Activated CD4-positive, alpha-beta T cell treated with anti-CD3 and anti-CD28 coated beads, Interleukin-2, amount 50 U/mL, for 48 hours (primary cell): ENCODE results near the gene CAMK2G.

ENCODE experiments used
- DNase-seq, 2 experiments: peaks; one replicate each; pipeline ENCODE4 v3.0.0-alpha.2; 2020

Gene CAMK2G

DNA sequence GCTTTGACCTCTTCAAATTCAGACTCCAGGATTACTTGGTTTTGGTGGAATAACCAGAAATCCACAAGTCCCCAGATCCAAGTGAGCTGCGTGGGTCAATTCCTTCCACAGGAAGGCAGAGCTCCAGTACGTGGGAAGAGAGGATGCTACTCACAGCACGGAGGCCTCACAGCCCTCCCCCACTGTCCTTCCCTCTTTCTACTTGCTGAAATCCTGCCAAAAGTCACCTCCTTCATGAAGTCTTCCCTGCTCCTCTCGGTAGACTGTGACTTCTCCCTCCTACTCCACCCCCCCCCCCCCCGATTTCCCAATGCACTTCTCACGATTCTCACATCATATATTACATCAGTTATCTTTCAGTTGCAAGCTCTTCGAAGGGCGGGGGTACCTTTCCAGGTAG, 12.3 kb downstream of the CAMK2G start:
- DNase-seq, result no peak

DNA sequence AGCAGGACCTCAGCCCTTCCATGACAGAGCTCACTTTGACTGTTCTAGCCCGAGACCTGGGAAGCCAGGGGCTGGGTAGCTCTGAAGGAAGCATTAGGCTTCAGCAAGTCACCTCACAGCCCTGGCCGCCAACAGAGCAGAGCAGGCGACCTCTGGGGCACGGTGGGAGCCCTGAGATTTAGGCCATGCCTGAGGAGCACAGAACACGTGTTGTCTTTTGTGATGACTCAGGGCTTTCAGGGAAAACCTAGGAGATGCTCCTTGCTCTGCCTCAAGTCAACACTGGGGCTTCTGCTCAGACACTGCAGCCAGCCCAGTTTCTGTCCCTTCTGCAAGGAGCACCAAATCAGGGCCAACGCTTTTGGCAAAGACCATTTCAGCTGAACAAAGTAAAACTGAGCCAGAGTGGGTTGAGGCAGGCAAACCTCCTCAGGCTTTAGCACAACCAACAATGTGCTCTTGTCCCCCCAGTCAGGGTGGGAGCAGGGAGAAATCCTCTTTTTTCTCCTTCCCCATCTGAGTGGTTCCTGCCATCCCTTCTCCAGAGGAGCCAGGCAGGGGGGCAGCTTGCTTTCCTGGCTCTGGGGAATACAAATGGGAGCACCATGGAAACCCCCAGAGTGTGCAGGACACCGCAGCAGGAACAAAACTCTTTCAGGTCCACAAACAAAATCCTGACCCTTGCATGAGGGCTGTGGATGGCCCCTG, 14.4 kb downstream of the CAMK2G start:
- DNase-seq, result no peak

DNA sequence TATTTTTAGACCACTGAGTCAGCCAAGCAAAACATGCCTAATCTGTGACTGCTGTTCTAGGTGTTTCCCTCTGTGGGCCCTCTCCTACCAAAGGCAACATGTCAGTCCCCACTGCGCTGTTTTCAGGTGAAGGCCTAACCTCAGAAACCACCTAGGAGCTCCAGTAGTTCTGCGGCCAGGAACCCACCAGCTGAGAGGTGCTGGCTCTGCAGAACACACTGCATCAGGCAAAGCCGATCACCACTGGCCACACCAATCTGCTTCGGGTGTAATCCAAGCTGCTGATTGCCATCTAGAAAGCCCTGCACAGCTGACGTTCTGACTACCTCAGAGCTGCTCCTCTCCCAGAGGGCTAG, 14.9 kb downstream of the CAMK2G start:
- DNase-seq, result peak; percentile 39 to 49

DNA sequence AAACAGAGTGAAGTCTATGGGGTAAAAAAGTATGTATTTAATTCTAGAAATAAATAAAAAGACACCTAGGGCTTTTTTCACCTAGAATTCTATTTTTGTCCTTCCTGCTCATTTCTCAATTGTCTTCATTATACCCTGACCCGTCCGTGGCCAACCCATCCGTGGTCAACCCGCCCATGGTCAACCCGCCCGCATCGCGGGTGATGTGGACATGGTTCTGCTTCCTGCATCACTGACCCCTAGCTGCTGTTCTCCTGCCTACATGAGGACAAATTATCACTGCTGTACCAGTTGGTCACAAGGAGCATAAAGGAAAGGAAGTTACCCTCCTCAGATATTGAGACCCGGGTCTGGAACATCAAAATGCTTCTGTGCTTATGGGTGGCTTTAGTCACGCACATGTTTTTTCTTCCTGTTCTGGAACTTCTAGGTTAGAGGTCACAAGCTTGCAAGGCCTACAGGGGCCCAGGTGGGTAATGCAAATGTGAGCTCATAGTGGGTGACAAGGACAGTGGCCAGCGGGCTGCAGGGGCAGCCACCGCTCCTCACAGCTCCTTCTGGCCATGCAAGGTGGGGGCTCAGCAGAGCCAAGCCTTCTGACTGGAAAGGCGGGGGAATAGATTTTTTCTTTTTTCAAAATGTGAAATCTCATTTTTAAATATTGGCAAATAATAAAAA, 15.5 kb downstream of the CAMK2G start:
- no peak for DNase-seq

DNA sequence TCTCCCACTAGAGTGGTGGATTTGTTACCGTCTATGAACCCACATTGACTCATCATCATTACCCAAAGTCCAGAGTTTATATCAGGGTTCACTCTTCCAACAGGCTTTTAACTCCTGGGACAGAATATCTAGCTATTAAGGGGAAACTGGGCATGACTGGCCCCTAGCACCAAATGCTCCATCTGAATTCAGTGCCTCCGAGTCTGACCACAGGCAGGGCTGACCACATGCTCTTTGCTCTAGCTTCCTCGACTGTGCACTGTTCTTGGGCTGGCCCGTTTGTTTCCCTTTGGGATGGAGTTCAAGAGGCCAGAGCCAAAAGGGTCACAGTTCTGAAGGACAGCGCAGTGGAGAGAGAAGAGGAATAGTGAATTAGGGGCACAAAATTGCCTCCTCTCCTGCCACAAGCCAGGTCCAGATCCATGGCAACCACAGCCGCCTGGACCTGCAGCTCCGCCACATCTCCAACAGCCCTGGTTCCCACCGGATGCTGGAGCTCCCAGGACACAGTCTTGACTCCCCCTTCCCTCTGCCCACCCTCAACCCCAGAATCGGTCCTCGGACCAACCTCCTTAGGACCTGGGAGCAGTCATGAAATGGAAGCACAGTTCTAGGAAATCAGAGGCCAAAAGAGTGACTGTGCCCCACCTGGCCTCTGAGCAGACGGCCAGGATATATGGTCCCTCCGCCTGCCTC, 16.2 kb downstream of the CAMK2G start:
- DNase-seq, result no peak

DNA sequence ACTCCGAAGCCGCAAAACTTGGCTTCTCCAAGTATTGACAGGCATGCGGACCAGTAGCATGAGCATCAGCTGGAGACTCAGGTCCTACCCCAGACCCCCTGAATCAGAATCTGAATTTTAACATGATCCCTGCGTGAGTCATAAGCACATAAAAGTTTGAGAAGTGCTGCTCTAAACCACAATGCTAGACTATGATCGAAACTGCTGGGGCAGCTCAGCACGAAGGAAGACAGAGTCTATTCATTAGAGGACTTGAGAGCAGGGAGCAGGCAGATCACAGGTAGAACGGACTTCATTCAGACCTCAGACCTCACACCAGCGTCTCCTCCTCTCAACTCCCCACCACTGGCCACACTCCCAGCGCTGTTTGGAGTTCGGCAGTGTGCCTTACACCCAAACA, 16.9 kb downstream of the CAMK2G start:
- DNase-seq, result peak; percentile 33 to 56

DNA sequence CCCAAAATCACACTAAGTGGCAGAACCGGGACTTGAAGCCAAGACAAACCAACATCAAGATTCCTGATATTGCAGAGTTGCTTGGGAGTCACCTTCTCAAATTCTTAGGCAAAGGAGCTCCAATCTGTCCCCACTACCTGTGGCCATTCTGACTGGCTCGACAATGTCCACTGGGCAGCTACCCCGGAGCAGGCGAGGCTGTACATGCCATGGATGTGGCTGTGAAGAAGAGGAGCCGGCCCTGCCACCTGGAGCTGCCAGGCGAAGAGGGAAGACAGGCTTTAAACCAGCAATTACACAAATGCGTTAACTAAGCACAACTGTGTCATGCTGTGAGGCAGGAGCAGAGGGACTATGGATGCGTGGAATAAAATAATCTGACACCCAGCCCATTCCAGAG, 18.1 kb downstream of the CAMK2G start:
- no peak for DNase-seq

DNA sequence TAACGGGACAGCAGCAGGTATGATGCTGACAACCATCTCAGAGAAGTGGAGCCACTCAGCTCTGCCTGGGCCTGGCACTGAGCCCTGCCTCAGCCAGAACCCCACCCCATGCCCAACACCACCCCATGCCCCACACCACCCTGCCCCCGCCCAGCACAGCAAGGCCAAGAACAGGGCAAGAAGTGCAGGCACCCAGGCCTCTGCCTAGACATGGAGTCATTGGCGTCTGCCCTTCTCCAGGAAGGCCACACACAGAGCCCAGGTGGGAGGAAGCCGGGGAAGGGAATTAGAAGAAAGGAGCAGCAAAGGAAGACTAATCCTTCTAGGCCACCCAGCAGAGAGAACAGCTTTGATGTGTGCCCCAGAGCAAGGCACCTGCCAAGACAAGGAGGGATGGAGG, 18.9 kb downstream of the CAMK2G start:
- no peak for DNase-seq

DNA sequence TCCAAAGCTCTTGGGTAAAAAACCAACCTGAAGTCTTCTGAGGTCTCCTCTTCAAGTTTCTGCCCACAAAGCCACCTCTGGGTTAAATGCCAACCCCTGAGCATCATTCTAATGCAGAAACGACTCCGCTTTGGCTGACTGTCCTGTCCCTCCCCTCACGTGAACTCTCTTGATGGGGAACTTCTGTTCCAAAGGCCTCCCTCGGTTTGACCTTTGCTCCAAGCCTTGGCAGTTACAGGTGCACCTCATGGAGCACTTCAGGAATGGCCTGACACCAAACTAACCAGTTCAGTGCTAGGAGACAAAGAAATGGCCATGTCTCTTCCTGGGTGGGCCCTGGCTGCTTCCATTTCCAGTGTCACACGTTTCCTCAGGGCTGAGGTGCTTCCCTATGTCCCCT, 20.0 kb downstream of the CAMK2G start:
- no peak for DNase-seq

DNA sequence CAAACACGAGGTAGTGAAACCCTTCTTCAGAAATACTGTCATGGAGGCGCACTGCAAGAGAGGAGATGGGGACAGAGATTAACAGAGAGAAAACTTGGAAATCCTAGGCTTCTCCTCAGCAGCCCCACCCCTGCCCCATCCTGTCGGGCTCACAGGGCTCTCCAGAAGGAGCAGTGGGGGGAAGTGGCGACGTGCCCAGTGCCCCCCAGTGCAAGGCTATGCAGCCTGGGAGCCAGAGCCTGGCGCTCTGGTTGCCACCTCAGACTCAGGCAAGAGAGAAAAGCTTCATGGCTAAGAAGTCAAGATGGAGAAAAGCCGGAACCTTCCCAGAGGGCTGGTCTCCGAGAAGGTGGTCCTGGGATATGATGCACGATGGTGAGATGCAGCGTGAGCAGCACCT, 21.2 kb downstream of the CAMK2G start:
- no peak for DNase-seq

DNA sequence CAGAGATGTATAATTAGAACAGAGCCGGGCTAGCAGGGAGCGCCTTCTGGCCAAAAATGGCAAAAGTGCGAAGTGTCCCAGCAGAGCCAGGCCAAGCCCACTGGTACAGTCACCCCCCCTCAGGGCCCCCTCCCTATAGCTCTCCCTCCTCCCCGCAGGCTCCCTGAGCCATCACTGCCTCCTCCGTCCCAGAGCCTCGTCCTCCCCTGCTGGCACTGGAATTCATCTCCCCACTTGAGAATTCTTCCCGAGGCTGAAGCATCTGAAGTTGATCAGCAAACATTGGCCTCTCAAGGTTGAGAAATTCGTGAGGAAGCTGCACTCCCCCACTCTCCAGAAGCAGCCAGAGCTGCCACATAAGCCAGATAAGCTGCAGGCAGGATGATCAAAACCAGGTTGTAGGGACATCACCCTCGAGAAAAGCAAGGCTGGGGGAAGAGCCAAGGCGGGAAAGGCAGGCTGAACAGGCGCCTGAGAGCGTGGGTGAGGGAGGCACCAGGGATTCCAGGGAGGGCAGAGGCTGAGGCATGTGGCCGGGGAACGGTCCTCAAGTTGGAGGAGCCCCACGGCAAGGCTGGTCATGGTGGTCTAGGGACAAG, 23.4 kb downstream of the CAMK2G start:
- no peak for DNase-seq

DNA sequence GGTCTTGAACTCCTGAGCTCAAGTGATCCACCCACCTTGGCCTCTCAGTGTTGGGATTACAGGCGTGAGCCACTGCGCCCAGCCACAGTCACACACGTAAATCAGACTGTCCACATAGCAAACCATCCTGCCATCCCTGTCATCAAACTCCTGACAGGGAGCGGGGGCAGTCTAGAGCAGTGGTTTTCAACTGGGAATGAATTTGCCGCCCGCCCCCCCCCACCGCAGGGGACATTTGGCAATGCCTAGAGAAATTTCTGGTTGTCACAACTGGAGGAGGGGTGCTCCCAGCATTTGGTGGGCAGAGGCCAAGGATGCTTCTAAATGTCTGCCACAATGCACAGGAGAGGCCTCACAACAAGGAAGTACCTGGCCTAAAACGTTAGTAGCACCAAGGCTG, 24.1 kb downstream of the CAMK2G start:
- DNase-seq, result no peak

DNA sequence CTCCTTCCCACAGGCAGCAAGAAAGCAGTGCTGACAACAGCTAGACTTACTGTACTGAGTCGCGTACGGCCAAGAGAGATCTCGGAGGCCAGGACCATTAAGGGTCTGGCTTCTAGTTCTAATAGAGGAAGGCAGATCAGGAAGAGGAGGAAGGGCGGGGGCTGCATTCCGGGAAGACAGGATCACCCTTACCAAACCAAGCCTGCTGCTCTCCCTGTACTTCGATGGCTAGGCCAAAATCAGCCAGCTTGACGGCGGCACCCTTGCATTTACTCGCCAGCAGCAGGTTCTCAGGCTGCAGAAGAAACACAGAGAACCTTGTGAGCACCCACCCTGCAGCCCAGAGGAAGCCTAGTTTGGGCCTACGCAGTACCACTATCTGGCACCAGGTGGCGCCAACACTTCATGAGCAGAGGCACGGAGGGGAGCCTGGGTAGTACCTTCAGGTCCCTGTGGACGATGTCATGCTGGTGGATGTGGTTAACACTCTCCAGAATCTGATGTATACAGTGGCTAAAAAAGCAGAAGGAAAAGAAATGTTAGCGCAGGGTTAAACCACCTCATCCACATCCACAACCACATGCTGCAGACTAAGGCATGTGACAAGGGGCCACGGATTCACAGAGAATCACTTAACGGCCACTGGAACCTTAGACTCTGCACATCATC, 25.4 kb downstream of the CAMK2G start:
- DNase-seq, result peak; percentile 95 to 96

DNA sequence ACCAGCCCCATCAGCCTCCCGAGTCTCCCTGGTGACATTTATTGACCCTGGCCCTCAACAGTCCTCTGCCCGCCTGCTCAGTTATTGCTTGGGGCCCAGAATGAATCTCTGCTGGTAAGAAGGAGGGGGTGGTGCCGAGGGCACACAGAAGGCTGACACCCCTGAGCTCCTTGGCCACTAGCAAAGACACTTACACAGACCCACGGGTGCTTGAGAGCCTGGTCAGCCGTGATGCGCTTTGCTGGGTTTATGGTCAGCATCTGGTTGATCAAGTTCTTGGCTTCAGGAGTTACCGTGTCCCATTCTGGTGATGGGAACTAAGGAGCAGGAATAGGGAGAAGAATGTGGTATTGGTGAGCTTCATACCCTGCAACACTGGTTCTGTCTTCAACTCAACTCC, 27.3 kb downstream of the CAMK2G start:
- no peak for DNase-seq

DNA sequence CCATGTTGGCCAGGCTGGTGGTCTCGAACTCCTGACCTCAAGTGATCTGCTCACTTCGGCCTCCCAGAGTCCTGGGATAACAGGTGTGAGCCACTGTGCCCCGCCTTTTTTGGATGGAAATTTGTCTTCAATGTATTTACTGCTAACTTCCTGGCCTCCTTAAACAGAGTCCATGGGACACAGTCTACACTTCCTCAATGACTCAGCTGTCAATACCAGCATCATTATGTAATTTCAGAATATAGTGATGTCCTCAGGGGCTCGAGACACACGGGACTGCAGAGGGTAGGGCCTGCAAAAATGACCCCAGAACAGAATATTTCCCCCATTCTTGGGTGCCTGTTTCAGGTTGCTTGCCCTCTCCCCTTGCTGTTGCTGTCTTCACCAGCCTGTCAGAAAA, 31.1 kb downstream of the CAMK2G start:
- DNase-seq, result no peak

DNA sequence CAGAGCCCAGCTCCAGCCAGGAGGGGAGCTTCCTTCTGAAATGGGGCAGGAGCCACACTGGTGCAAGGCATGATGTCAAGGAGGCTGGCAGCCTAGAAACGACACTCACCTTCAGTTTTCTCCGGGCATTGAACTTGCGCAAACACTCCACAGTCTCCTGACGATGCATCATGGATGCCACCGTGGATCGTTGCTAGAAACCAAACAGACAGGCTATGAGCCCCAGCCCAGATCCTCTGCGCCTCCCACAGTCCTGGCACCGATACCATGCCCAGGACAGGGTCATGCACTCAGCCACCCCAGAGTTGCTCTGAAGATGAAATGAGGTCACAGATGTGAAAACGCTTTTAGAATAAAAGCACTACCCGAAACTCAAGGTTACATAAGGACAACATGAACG, 32.0 kb downstream of the CAMK2G start:
- DNase-seq, result no peak

DNA sequence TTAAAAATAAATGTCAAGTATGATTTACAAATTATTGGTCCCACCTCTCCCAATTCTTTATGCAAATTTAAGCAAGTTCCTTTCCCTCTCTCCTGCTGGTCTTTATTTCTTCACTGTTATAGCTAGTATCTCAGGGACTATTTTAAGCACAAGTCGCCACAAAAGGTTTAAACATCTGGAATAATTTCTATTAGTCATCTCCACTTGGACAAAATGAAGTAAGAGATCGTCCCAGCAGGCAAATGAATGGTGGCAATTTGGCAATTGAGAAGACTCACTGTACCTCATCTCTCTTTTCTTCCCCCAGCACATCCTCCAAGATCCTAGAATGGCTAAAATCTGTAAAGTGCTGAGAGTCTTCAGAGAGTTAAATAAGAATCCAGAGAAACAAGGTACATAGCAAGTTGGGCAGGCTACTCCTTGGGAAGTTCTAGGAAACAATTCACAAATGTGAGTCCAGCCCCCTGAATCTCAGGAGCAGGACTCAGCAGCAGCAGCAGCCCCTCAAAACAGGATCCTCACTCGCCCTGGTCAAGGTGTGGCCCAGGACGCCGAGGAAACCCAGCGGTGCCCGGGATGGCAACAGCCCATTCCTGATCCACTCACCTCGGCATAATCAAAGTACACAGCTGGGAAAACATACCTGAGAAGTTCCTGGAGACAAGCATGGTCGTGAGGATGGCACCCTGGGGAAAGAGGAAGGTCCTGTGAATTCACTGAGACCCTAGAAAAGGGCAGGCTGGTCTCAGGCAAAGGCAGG, 32.6 kb downstream of the CAMK2G start:
- no peak for DNase-seq

DNA sequence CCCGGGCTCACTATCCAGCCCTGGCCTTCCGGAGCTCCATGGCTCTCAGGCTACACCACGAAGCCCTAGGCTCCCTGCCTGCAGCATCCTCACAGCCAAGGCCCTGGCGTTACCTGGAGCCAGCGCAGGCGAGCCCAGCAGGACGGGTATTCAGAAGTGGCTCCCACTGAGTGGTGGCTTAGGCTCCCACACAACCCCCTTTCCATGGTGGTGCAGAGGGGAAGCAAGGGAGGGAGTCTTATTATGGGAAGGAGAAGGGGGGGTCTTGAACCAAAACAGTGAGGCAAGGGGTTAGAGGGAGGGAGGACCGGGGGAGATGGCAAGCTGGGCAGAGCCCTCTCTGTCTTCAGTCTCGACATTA, 33.3 kb downstream of the CAMK2G start:
- DNase-seq, result no peak

DNA sequence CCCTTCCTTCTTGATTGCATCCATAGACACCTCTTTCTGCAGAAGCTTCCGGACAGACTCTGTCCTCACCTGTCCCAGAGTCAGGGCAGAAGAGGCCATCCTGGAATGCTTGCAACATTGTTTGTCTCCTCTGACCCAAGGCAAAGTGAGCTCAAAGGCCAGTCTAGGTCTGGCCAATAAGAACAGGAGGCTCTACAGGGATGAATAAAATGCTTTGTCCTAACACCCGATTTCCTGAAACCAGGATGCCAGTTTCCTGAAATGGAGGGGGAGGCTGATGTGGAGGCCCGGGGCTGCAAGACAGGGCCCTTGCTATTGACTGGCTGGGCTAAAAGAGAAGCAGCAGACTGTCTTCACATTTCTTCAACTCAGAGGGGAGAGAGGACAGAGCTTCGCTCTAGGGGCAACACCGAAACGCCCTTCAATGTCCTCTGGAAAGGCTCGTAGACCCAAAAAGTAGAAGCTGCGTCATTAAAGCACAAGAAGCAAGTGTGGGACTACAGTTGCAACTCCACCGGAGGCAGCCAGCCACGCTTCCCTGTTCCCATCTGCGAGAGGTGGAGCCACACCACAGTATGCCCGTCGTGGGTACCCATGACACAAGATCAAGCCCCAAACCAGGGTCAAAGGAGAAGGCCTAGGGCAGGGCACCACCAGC, 33.8 kb downstream of the CAMK2G start:
- DNase-seq, result no peak

DNA sequence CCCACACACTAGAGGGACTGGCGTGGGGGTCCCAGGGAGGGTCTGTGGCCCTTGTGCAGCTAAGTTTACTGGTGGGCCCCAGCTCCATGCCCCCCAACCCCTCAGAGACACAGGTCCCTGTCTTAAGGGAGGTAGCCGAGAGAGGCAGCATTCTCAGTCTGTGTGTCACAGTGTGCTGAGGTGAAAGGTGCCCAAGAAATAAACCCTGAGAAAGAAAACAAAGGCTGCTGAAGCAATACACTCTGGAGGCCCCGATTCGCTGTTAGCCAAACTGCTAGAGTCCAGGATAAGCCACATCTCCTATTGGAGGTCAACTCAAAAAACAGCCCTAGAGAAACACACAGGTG, 34.3 kb downstream of the CAMK2G start:
- DNase-seq, result no peak

DNA sequence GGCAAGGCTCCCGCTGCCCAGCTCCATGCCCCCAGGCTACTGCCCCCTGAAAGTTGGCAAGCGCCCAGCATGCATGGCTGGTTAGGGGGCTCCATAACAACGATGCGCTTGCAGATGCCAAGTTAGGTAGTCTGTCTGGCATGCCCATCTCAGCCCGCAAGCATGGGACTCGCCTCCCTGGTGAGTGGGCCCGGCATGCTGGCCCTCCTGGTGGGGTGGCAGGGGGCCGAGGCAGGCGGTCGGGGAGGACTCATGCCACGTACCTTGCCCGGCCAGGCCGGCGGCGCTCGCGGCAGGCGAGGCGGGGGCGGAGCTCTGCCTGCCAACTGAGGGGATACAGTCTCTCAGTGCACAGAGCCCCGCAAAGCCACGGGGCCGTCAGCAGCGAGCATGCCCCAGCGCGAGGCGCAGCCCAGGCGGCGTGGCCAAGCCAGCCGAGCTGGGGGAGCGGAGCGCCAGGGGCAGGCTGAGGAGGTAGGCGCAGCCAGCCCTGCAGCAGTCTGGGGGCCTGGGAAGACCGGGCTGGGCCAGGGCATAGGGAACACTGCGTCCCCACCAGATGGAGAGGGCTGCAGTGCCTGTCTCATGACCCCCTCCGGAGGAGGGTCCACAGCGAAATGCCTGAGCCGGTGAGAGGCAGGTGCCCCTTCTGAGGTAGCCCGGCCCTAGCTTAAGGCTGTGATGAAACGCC, 34.9 kb downstream of the CAMK2G start:
- no peak for DNase-seq

DNA sequence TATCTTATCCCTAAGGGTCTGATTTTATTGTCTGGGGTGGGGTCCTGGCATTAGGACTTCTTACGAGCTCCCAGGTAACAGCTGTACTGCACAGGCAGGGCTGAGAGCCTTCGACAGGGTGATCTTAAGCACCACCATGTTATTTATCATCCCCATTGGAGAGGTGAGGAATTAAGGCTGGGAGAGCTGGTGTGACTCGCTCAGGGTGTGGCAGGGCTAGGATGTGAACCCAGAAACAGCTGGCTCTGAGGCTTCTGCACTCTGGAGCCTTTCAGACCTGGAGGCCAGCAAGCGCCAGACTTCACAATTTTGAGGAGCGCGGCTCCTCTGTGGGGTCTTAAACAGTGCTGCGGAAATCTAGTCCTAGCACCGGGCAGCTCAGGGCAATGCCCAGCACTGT, 35.5 kb downstream of the CAMK2G start:
- DNase-seq, result no peak
